Stomach (tissue), 9 donors: ENCODE measurements around the gene STUM. TPM values are rescaled to one million over a fixed set of nuclear protein-coding genes. Genes with fewer than 3 reads are reported as not detected.
A peak's percentile ranks its signal among the peaks of the same experiment; 100 is the strongest.

ENCODE experiments used
- DNase-seq, 2 donors: peaks; one replicate each; pipeline versions ENCODE4 v3.0.0 to v3.0.0-alpha.2; 2013 to 2019
- H3K27ac ChIP-seq, 5 donors: fragments of 200-600 bp in 4 of 5; sonication (generic) in 4 of 5; one replicate each; pipeline ENCODE4 v1.5.1; 2013 to 2019; ENCODE audit warnings: mild to moderate bottlenecking in 1 of 5, moderate library complexity in 1 of 5
- H3K27me3 ChIP-seq, 3 donors: fragments of 200-600 bp; sonication (generic); one replicate each; pipeline ENCODE4 v1.5.1; 2017 to 2019; ENCODE audit warnings: mixed run types in 1 of 3
- H3K36me3 ChIP-seq, 4 donors: fragments of 200-600 bp; sonication (generic); 1 replicate in 3 of 4; 2 replicates in 1 of 4; pipeline ENCODE4 v1.5.1; 2016 to 2019
- H3K4me1 ChIP-seq, 4 donors: fragments of 200-600 bp; sonication (generic); one replicate each; pipeline ENCODE4 v1.5.1; 2016 to 2019
- H3K4me3 ChIP-seq, 4 donors: fragments of 200-600 bp; sonication (generic) in 3 of 4; one replicate each; pipeline ENCODE4 v1.5.1; 2016 to 2019; ENCODE audit warnings: mild to moderate bottlenecking in 1 of 4
- H3K9me3 ChIP-seq, 4 donors: fragments of 200-600 bp; sonication (generic); one replicate each; pipeline ENCODE4 v1.5.1; 2016 to 2019
- EP300 ChIP-seq: sonication (generic); formaldehyde crosslinking; IDR thresholded peaks from one replicate; pipeline ENCODE4 v1.6.1; 2017; ENCODE audit warnings: antibody characterized with exemption
- POLR2A ChIP-seq, 4 donors: fragments of 450-650 bp; IDR thresholded peaks; one replicate each; pipeline ENCODE4 v1.6.1; 2016; ENCODE audit warnings: antibody characterized with exemption in 4 of 4, control low read depth in 2 of 4, mild to moderate bottlenecking in 1 of 4, moderate library complexity in 1 of 4
- POLR2AphosphoS5 ChIP-seq, 3 donors: sonication (generic); formaldehyde crosslinking; IDR thresholded peaks; one replicate each; pipeline ENCODE4 v1.6.1; 2016; ENCODE audit warnings: antibody characterized with exemption in 3 of 3
- WGBS, 5 donors: extraction: QIAGEN DNeasy Blood & Tissue Kit in 3 of 5; methylation state at CpG; one replicate each; pipeline versions ENCODE4 v1.1.5 to v1.1.7; 2013 to 2018; 5-methylcytosine and 5-hydroxymethylcytosine counted together
- intact Hi-C: fragments of 100-400 bp; cut with DNase I; formaldehyde crosslinking; loops from one replicate; pipeline ENCODE4 v1.15.1; 2023; ENCODE audit warnings: low total_unique reads
- polyA plus RNA-seq, 3 donors: library from polyadenylated mRNA; stranded (reverse); fragments of 200-250 nt; gene quantifications; one replicate each; pipeline ENCODE4 v1.2.3, GENCODE V29; 2013
- total RNA-seq, 5 donors: library from RNA; depleted of rRNA; stranded (reverse); fragments of >200 nt; gene quantifications; one replicate each; pipeline versions ENCODE4 v1.1.0 to v1.2.3, GENCODE V29; 2014 to 2016
- TF ChIP-seq, protein P1 (sequence below), 7 experiments: fragments of 450-650 bp in 4 of 7; fragments of 200-600 bp in 3 of 7; sonication (generic) in 3 of 7; IDR thresholded peaks; one replicate each; pipeline ENCODE4 v1.5.1; 2016 to 2019; ENCODE audit warnings: antibody characterized with exemption in 7 of 7, control low read depth in 2 of 7, mild to moderate bottlenecking in 1 of 7
- donor health status: healthy with polysubstance abuse.
- donor health status: Bipolar disorder and iron deficiency.
- donor health status: healthy.

The STUM gene
- total and polyA plus RNA-seq, 8 donors: under 0.01 to 2.8 (median 1.5) TPM

DNA sequence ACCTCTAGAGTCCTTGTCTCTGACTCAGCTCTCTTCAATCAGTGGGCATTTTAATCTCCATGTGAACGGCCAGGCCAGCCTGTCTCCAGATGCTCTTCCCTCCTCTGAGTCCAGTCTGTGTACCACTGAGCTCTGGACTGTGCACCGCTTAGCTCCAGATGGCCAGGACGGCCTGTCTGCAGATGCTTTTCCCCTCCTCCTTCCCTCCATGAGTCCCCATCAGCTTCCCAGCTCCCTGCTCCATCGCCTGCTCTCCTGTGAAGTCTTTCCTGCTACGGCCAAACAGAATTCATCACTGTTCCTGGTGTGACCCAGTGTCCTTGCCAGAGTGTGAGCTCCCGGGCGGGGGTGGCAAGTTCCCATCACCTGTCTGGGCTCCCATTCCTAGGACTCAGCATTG is 42.0 kb downstream of the STUM start:
- TF ChIP-seq POLR2A (IDR thresholded peaks at IDR 0.05): no peak
- no peak for TF ChIP-seq EP300
- WGBS, 5 donors: 84 to 93% (median 86%) methylated on average over 7 of the region's 7 CpGs
- no peak overlapping the region for H3K4me3 ChIP-seq
- H3K4me1 ChIP-seq: no peaks in the 10 kb centered on the region
- H3K36me3 ChIP-seq: no peaks in the 10 kb centered on the region
- H3K27ac ChIP-seq: no peak overlapping the region
- intact Hi-C loops: no loop called here
- DNase-seq: peak in 1 of 2 donors; percentile 34
- no peaks in the 10 kb centered on the region for H3K27me3 ChIP-seq
- H3K9me3 ChIP-seq: peaks cover 0 to 4% (median 0%) of the 10 kb centered on the region in 4 donors

DNA sequence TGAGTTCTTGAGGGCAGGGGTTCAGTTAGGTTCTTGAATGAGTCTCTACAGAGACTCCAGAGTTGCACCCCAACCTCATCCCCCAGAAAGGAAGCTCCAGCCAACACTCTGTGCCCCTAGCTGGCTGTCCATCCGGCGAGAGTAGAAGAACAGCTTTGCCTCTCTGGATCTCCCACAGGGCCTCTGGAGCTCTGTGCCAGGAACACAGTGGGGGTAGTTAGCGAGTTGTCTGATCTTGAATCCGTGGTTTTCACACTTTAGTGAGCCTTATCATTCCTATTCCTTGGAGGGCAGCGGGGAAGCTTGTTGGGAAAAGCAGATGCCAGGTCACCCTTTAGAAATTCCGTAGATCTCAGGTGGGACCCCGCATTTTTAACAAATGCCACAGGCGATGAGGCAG is 45.0 kb downstream of the STUM start:
- intact Hi-C loops: no loop called here
- WGBS, 5 donors: 74 to 82% (median 77%) methylated on average over 7 to 8 of the region's 8 CpGs
- TF ChIP-seq EP300 (no peak), POLR2A (IDR thresholded peaks at IDR 0.05) (no peak), POLR2AphosphoS5 (IDR thresholded peaks at IDR 0.05) (no peak)
- TF ChIP-seq, protein P1, sequence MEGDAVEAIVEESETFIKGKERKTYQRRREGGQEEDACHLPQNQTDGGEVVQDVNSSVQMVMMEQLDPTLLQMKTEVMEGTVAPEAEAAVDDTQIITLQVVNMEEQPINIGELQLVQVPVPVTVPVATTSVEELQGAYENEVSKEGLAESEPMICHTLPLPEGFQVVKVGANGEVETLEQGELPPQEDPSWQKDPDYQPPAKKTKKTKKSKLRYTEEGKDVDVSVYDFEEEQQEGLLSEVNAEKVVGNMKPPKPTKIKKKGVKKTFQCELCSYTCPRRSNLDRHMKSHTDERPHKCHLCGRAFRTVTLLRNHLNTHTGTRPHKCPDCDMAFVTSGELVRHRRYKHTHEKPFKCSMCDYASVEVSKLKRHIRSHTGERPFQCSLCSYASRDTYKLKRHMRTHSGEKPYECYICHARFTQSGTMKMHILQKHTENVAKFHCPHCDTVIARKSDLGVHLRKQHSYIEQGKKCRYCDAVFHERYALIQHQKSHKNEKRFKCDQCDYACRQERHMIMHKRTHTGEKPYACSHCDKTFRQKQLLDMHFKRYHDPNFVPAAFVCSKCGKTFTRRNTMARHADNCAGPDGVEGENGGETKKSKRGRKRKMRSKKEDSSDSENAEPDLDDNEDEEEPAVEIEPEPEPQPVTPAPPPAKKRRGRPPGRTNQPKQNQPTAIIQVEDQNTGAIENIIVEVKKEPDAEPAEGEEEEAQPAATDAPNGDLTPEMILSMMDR (IDR thresholded peaks at IDR 0.05): no peak

DNA sequence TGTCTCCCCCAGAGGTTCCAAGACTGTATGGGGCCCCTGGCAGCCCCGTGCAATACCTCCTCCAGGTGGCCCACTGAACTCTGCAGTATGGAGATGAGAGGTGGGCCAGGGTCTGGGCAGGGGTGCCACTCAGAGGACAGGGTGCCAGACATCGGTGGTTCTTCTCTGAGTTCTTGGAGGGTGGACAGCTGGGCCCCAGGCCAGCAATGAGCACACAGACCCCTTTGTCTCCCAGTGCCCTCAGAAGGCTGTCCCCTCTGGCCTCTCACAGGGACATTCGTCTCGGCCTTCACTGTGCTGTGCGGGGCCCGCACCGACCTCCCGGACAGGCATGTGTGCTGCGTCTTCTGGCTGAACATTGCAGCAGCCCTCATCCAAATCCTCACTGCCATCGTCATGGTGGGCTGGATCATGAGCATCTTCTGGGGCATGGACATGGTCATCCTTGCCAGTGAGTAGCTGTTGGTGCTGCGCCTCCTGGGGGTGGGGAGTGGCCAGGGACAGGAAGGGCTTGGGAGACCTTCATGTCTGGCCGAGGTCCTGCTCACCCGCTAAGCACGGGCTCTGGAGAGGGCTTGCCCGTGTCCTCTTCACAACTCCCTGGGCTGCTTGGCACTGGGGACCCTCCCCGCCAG is 48.1 kb downstream of the STUM start:
- no peak overlapping the region for H3K27ac ChIP-seq
- H3K4me1 ChIP-seq: no peaks in the 10 kb centered on the region
- intact Hi-C loops: no loop called here
- no peaks in the 10 kb centered on the region for H3K36me3 ChIP-seq
- peaks cover 0 to 8% (median 0%) of the 10 kb centered on the region in 4 donors for H3K9me3 ChIP-seq
- no peak for DNase-seq
- H3K27me3 ChIP-seq: no peaks in the 10 kb centered on the region
- no peak overlapping the region for H3K4me3 ChIP-seq
- no peak for TF ChIP-seq POLR2A (IDR thresholded peaks at IDR 0.05)
- TF ChIP-seq POLR2AphosphoS5 (IDR thresholded peaks at IDR 0.05): no peak
- TF ChIP-seq, protein P1 (IDR thresholded peaks at IDR 0.05): no peak
- TF ChIP-seq EP300: no peak
- WGBS, 5 donors: 75 to 90% (median 81%) methylated on average over 8 to 16 of the region's 16 CpGs

More for the DNA sequence above, 45.0 kb downstream of the STUM start:
- no peaks in the 10 kb centered on the region for H3K4me1 ChIP-seq
- H3K27ac ChIP-seq: no peak overlapping the region
- no peak overlapping the region for H3K4me3 ChIP-seq
- H3K9me3 ChIP-seq: peaks cover 0 to 8% (median 0%) of the 10 kb centered on the region in 4 donors
- no peaks in the 10 kb centered on the region for H3K36me3 ChIP-seq
- H3K27me3 ChIP-seq: no peaks in the 10 kb centered on the region
- DNase-seq: no peak

DNA sequence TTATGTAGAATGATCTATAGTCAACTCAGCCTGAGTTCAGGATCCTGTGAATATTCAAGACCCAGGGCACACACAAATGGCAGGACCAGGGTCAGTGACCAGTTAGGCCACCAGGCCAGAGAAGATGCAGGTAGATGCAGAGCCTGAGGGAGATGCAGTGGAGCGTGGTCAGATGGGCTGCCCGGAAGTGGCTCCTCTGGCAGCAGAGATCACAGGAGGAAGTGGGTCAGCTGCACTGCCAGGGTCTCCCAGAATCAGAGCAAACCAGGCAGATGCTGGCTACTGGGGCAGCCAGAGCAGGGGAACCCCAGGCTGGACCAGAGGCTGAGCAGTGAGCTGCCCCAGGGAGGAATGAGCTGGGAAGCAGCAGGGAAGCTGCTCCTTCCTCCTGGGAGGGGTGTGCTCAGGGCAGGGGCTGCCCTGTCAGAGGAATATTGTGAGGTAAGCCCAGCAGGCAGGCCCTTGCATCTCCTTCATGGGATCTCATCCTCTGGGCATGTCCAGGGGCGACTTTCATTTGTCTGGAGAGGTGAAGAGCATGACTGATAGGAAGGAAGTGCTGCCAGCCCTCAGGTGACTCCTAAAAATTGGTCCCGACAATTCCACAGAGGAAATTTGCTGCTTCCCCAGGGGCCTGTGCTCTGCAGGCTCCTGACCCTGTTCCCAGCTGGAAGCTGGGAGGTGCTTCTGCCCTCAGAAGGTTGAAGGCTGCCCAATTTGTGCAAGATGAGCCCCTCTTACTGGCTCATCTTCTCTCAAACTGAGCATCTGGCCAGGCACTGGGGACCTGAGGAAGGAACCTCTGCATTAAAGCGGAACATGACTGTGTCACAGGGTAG is 49.3 kb downstream of the STUM start:
- WGBS, 5 donors: 72 to 85% (median 82%) methylated on average over 5 of the region's 5 CpGs
- no peak overlapping the region for H3K27ac ChIP-seq
- H3K27me3 ChIP-seq: no peaks in the 10 kb centered on the region
- intact Hi-C loops: no loop called here
- no peak for DNase-seq
- H3K4me3 ChIP-seq: no peak overlapping the region
- no peak for TF ChIP-seq EP300
- TF ChIP-seq POLR2AphosphoS5 (IDR thresholded peaks at IDR 0.05): no peak
- TF ChIP-seq, protein P1 (IDR thresholded peaks at IDR 0.05): no peak
- TF ChIP-seq POLR2A (IDR thresholded peaks at IDR 0.05): no peak
- no peaks in the 10 kb centered on the region for H3K36me3 ChIP-seq
- peaks cover 0 to 8% (median 0%) of the 10 kb centered on the region in 4 donors for H3K9me3 ChIP-seq
- peaks cover 0 to 7% (median 3%) of the 10 kb centered on the region in 4 donors for H3K4me1 ChIP-seq
